Forelimb muscle (tissue), 1 donor: ENCODE measurements around the gene CCDC171. TPM values are rescaled to one million over a fixed set of nuclear protein-coding genes. Genes with fewer than 3 reads are reported as not detected.
"Not testable (repeated sequence)": the region's sequence is repeated elsewhere in the genome, so short reads cannot be mapped to it uniquely, and the experiment has no call there.

Source experiments
- DNase-seq: peaks from one replicate; pipeline ENCODE4 v3.0.0-alpha.2; 2013; ENCODE audit warnings: low read depth
- polyA plus RNA-seq: library from polyadenylated mRNA; unstranded; fragments of 120-200 nt; gene quantifications from one replicate; pipeline ENCODE4 v1.2.1, GENCODE V29; 2013; ENCODE audit not compliant: insufficient read length

The CCDC171 gene
- polyA plus RNA-seq, 1 donor, result 2.1 TPM

DNA sequence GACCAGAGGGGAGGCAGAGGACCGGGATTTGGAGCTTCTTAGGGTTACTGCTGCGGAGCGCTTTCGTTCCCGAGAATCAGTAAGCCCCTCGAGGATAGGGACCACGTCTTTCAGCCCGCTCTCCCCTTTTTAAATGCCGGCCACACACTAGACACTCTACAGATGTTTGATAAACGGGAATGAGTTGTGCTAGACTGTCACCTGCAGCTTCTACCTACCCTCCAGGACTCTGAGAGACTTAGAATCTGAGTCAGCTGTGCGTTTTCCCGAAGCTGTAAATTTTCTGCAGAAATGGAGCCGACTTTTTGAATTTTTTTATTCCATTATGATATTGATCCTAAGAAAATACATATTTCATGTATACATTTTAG, 670 bp downstream of the CCDC171 start:
- DNase-seq, result no peak

DNA sequence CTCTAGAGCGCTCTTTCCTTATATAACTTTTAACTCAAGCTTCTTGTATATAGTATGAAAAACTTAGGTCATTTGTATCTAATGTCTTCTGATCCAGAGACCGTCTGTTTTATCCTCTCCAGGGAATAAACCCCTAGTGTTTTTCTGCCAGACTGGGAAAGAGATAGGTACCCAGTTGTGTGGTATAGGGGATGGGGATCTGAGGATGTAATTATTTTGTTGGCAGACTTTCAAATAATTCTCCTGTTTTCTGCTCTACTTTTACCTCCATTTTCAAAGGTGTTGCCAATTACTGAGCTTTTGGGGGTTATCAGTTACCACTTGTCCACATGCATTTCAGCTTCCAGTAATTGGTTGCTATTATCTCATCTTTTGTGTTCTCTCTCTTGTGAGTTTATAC, 17.9 kb downstream of the CCDC171 start:
- no peak for DNase-seq

DNA sequence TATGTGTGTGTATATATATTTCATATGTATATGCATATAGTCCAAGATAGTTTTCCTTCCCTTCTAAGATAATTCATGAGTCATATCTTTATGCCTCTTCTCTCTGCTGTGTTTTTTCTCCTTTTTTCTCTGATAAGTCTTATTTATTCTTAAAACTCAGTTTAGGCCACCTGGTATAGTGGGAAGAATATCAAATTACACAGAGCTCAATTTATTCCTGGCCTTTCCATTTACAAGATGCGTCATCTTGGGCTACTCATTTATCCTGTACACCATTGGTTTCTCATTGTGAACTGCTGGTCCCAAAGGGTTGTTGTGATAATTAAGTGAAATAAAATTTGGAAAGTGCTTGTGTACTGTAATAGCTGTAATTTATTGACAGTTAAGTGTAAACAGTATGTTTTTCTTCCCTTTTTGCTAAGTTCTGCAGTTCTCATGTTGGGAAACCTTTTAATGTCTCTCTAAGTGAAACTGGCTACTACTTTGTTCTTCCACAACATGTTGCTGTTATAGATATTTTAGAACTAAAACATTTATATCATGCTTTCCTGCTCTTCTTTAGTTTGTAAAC, 19.4 kb downstream of the CCDC171 start:
- DNase-seq, result no peak

DNA sequence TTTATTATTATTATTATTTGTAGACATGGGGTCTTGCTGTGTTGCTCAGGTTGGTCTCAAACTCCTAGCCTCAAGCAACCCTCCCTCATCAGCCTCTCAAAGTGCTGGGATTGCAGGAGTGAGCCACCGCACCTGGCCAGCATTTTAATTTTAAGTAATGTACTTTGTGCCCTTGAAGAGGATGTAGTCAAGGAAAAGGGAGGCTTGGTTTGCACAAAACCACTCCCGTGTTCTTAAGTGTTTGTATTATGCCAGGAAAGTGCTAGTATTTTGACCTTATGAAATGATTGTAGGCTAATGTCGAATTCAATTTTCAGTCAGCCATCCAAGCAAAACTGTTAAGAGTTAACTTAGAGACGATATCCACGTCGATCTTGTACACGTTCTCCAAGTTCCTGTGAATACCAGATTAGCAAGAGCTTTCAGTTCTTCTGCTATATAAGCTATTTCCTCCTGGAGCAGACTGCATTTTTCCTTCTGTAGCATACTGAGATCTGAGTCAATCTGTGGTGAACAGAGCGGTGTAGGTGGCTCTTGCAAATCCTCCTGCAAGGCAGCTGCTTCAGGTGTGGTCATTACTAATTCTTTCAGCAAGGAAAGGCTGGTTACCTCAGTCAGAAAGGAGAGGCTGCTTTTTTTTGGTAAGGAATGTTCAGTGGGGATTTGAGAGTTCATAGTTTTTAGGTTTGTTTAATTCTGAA, 23.7 kb downstream of the CCDC171 start:
- DNase-seq, result no peak

DNA sequence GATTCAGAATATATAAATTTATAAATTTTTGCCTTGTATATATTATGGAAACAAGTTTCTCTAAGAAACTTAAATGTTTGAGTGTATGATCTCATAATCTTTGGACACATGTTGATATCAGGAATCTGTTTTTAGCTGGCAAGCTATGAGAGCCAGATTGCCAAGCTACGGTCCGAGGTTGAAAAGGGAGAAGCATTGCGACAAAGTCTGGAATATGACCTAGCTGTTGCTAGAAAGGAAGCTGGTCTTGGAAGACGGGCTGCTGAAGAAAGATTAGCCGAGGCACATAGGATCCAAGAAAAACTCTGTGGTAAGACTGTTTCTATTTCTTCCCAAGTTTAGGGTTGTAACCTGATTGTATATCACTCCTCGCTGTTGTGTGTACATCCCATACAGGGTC, 25.9 kb downstream of the CCDC171 start:
- no peak for DNase-seq

DNA sequence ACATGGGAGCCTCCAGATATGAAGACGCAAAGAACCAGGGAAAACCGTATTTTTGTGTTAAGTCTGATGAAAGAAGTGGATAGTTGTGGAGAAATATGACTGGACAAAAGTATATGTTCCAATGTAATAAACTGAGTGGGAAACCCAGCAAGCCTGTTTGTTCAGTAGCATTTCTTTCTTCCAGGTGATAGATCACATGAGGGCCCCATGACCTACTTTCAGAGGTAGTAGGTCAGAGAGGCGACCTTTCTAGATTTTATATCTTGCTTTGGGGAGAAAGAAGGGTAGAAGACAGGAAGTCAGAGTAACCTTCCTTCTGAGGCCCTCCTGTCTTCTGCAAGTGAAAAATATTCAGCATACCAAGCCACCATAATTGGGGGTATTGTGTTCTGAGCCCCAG, 31.5 kb downstream of the CCDC171 start:
- DNase-seq, result no peak

DNA sequence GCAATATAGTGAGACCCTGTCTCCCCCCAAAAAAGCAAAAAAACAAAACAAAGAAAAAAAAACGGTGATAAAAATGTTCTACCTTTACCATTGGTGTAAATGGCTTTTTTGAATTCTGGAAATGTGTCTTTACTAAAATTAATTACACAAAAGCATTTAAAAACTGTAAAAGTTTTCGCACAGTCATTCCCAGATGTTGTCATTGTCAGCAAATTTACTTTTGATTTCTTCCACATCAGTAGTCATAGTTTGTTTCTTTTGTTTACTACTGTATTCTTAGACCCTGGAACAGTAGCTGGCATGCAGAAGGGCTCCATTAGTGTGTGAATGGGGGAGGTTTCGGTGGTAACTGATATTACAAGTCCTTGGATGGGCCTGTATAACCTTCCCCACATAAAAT, 39.5 kb downstream of the CCDC171 start:
- DNase-seq, result no peak

DNA sequence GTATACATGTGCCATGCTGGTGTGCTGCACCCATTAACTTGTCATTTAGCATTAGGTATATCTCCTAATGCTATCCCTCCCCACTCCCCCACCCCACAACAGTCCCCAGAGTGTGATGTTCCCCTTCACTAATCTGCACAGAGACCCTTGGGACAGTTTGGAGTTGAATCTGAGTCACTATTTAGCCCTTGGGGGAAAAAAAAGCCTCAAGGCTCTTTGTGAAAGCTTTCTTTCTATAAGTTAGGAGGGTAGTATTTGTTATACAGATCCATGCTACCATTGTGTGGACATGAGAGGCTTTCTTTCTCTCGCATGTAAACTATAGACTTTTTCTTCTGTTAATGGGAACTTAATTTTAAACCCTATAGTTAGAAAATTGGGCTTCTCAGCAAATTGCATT, 40.1 kb downstream of the CCDC171 start:
- not testable (repeated sequence) for DNase-seq

DNA sequence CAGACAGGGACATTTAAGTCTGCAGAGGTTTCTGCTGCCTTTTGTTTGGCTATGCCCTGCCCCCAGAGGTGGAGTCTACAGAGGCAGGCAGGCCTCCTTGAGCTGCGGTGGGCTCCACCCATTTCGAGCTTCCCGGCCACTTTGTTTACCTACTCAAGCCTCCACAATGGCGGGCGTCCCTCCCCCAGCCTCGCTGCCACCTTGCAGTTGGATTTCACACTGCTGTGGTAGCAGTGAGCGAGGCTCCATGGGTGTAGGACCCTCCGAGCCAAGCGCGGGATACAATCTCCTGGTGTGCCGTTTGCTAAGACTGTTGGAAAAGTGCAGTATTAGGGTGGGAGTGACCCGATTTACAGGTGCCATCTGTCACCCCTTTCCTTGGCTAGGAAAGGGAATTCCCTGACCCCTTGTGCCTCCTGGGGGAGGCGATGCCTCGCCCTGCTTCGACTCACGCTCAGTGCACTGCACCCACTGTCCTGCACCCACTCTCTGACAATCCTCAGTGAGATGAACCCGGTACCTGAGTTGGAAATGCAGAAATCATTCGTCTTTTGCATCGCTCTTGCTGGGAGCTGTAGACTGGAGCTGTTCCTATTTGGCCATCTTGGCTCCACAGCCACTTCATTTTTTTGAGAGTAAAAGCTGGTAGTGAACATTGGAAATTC, 48.0 kb downstream of the CCDC171 start:
- DNase-seq, result not testable (repeated sequence)

DNA sequence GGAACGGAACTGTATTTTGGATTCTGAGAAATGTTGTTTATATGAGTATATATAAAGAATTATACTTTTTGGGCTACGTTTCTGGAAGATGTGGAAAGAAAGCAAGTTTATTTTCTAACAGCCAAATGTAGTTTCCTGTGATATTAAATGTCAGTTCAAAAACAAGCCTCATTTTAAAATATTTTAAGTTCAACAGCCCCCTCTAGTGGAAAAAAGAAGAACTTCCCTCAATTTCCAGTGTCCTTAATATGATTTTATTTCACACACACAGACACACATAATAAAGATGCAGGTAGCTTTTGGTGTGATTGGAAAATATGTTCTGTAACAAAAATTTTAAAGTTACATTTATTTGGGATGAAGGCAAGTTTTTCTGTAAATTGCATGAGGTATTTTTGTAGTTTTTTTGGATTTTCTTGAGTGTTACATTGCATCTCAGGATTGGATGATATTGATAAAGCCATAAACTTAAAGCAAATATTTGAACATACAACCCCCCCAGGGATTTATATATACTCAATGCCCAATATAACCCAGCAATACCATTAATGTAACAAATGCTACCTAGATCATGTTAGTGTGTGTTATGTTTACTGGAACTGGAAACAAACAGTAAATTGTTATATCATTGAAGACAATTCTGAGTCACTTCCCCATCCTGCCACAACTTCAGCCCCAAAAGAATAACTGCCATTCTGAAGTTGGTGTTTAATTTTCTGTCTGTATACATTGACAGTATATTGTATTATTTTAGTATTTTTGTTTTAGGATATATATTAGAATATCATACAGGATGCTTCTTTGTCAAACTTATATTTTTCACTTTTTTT, 54.0 kb downstream of the CCDC171 start:
- peak; percentile 29 for DNase-seq

DNA sequence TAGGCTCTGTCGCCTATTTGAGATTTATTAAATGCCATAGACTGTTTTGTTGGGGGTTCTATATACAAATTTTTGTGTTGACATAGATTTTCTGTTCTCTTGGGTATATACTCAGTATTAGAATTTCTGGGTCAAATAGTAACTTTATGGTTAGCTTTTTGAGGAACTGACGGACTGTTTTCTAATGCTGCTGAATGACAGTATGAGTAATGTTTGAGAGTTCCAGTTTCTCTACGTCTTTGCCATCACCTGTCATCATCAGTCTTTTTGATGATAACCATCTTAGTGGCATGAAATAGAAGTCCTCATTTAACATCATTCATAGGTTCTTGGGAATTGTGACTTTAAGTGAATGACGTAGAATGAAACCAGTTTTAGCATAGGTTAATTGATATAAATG, 60.1 kb downstream of the CCDC171 start:
- DNase-seq, result no peak

DNA sequence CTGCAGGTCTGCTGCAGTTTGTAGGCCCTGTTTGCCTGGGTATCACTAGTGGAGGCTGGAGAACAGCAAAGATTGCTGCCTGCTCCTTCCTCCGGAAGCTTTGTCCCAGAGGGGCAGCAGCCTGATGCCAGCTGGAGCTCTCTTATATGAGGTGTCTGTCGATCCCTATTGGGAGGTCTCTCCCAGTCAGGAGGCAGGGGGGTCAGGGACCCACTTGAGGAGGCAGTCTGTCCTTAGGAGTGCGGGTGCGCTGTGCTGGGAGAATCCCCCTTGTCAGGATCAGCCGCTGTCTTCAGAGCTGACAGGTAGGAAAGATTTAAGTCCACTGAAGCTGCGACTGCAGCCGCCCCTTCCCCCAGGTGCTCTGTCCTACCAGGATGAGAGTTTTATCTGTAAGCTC, 64.9 kb downstream of the CCDC171 start:
- DNase-seq, result no peak

DNA sequence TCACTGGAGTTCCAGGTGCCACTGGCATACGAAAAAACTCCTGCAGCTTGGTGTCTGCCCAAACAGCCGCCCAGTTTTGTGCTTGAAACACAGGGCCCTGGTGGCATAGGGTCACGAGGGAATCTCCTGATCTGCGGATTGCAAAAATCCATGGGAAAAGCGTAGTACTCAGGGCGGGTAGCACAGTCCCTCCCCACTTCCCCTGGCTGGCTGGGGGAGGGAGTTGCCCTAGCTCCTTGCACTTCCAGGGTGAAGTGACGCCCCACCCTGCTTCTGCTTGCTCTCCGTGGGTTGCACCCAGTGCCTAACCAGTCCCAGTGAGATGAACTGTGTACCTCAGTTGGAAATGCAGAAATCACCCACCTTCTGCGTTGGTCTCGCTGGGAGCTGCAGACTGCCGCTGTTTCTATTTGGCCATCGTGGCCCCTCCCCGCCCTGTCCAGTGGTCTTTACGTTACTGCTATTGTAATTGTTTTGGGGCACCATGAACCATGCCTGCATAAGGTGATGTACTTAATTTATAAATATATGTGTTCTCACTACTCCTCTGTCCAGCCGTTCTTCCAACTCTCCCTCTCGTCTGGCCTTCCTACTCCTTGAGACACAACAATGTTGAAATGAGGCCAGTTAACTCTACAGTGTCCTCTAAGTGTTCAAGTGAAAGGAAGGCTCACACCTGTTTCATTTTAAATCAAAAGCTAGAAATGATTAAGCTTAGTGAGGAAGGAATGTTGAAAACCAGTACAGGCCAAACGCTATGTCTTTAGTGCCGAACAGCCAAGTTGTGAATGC, 65.9 kb downstream of the CCDC171 start:
- DNase-seq, result no peak

DNA sequence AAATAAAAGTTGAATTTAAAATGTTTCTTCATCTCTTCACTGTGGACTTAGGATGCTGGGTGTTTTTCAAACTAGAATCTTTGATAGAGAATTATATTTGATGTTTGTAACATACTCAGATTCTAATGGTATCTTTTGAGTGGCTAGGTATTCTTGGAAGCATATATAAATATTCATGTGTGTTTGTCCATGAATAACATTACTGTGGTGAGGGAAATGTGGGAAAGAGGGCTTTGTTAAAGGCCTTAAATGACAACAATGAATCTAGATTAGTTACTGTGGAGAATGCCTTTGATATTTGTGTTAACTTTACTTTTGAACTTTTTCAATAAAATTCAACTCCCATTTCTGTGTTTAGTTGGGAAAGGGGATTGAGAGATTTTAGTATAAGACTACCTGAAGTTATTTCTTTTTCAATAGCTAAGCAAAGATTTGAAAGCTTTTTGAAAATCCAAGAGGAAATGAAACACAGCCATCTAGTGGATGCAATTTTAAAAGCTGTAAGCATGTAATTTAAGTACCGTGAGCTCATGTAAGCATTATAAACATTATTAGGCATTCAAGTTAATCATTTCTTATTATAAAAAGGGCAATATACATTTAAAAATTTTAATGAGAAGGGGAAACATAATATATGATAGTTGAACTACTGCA, 69.6 kb downstream of the CCDC171 start:
- DNase-seq, result no peak

DNA sequence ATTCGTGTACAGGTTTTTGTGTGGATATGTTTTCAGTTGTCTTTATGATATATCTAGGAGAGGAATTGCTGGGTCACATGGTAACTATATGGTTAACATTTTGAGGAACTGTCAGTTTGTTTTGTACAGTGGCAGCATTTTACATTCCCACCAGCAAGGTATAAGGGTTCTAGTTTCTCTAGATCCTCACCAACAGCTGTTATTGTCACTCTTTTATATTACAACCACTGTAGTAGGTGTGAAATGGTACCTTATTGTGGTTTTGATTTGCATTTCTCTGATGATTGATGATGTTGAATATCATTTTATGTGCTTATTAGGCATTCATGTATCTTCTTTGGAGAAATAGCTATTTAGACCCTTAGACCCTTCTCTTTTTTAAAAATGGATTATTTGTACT, 82.9 kb downstream of the CCDC171 start:
- DNase-seq, result no peak

DNA sequence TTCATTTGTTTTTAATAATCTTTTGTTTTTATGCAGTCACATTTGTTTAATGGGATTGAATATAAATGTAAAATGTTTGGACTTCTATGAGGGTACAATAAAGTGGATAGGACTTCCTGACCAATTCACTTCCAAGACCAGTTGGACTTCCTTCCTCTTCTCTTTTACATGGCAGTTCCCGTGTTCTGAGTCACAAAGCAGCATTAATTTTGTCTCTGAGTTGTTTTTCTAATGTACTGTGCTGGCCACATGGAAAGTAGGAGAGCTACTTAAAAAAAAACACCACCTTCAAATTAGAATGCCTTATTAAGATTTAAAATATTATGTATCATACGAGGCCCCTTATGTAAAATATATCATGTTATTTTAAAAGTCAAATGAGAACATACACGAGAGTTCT, 87.3 kb downstream of the CCDC171 start:
- no peak for DNase-seq

DNA sequence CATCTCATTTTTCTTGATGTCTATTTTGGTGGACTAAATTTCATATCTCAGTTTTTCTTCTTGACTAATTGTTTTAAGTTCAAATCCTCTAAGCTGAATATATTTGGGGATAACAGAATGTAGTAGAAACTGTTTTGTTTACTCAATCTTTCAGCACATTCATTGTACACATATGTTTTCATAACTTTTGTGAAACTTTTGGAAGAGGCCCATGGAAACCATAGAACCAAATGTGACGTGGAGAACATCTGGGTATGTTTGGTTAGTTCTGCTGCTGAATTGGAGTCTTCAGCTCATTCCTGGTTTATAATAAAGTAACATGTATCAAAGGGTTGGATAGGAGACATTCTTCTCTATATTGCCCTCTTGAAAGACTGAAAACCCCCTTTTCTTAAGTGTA, 88.4 kb downstream of the CCDC171 start:
- no peak for DNase-seq

DNA sequence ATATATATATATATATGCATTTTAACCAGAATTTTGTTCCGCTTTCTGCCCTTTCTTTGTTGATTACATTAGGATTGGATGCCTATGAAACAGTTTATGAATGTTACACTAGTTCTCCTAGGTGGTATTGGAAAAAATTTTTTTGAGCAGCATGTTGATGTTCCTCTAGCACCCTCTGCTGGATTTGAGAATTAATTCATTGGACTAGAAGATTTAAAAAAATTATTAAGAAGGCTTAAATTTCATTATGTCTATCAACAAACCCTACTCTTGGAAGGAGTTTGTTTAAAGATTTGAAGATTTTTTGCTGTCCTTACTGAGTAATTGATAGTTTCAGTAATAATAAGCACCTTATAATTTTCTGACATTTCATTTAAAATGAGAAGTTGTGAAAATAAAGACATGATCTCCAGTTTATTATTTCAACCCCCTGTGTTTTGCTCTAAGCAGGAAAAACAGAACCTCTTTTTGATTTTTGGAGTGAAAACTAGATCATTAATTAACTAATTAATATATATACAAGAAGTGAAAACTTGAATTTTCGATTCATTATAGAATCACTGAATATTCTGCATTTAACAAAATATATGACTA, 89.6 kb downstream of the CCDC171 start:
- DNase-seq, result peak; percentile 13

DNA sequence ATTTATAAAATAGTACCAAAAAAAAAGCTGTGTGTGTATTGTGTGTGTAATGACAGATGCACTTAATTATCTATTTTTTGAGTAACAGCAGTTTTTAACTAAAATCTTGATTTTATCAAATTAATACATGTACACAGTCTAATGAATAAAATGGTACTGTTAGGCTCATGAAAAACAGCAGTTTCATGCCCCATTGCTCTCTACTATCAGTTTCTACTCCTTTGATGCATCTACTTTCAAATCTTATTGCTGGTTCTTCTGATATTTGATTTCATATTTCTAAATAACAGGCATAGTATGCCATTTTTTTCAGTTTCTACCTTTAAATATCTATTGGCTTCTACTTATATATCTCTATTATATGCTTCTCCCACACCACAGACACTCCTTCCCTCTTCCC, 117.4 kb downstream of the CCDC171 start:
- DNase-seq, result no peak

DNA sequence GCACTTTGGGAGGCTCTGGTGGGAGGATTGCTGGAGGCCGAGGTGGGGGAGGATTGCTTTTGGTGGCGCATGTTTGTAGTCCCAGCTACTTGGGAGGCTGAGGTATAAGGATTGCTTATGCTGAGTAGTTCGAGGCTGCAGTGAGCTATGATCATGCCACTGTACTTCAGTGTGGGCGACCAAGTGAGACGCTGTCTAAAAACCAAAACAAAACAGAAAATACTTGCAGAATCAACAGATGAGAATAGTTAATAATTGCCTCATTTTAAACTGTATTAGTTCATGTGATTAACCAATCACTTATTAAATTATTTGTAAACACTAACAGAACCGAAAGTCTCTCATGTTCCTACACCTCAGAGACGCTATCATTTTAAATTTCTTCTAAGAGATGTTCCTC, 118.1 kb downstream of the CCDC171 start:
- no peak for DNase-seq

DNA sequence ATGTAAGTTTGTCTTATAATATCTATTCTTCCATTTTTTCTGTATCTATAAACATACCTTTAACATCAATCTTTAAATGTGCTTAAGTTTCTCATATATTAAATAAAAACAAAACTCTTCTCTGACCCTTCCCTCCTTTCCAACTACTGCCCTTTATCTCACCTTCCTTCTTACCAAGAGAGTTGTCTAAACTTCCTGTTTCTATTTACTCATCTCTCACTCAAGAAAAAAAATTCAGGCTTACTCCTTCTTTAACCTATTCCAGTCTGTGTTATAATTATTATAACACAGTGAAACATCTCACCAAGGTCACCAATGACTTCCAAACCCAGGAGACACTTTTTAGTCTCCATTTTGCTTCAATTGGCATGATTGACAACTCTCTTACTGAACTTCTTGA, 140.9 kb downstream of the CCDC171 start:
- no peak for DNase-seq
